ENCODE results near the gene TPM1.

DNA sequence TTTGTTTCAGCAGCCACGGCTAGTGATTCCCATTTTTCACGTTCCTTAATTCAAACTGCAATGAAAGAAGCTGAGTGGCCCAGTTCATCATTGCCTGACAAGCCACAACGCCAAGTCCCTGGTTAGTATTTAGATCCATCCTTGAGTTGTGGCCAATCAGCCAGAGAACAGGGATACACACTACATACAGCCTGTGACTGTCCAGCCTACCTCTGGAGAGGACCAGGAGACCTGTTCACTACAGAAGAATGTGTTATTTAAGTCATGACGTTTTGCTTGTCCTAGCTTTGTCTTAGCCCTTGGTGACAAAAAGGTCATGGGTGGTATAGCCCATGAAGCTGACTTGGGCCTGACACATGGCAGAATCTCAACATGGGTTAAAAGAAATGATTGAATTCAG lies 2.7 kb upstream of the TPM1 start:
- TF ChIP-seq ZBTB21 (CRISPR knock-in tag; IDR thresholded peaks at IDR 0.05; ENCODE audit: borderline replicate concordance): no peak
- no peak for TF ChIP-seq CTCF (IDR thresholded peaks at IDR 0.05)
- no peak for TF ChIP-seq GABPB1 (CRISPR knock-in tag; IDR thresholded peaks at IDR 0.05)
- no peak for TF ChIP-seq CREM (CRISPR knock-in tag; IDR thresholded peaks at IDR 0.05)
- no peak for TF ChIP-seq E2F4 (CRISPR knock-in tag; IDR thresholded peaks at IDR 0.05; ENCODE audit: borderline replicate concordance, low read depth)
- no peak for TF ChIP-seq JAZF1 (CRISPR knock-in tag; IDR thresholded peaks at IDR 0.05)
- TF ChIP-seq PRRX2 (CRISPR knock-in tag; IDR thresholded peaks at IDR 0.05): no peak
- TF ChIP-seq, protein P1, sequence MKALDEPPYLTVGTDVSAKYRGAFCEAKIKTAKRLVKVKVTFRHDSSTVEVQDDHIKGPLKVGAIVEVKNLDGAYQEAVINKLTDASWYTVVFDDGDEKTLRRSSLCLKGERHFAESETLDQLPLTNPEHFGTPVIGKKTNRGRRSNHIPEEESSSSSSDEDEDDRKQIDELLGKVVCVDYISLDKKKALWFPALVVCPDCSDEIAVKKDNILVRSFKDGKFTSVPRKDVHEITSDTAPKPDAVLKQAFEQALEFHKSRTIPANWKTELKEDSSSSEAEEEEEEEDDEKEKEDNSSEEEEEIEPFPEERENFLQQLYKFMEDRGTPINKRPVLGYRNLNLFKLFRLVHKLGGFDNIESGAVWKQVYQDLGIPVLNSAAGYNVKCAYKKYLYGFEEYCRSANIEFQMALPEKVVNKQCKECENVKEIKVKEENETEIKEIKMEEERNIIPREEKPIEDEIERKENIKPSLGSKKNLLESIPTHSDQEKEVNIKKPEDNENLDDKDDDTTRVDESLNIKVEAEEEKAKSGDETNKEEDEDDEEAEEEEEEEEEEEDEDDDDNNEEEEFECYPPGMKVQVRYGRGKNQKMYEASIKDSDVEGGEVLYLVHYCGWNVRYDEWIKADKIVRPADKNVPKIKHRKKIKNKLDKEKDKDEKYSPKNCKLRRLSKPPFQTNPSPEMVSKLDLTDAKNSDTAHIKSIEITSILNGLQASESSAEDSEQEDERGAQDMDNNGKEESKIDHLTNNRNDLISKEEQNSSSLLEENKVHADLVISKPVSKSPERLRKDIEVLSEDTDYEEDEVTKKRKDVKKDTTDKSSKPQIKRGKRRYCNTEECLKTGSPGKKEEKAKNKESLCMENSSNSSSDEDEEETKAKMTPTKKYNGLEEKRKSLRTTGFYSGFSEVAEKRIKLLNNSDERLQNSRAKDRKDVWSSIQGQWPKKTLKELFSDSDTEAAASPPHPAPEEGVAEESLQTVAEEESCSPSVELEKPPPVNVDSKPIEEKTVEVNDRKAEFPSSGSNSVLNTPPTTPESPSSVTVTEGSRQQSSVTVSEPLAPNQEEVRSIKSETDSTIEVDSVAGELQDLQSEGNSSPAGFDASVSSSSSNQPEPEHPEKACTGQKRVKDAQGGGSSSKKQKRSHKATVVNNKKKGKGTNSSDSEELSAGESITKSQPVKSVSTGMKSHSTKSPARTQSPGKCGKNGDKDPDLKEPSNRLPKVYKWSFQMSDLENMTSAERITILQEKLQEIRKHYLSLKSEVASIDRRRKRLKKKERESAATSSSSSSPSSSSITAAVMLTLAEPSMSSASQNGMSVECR (CRISPR knock-in tag; IDR thresholded peaks at IDR 0.05; ENCODE audit: borderline replicate concordance): no peak
- TF ChIP-seq, protein P2, sequence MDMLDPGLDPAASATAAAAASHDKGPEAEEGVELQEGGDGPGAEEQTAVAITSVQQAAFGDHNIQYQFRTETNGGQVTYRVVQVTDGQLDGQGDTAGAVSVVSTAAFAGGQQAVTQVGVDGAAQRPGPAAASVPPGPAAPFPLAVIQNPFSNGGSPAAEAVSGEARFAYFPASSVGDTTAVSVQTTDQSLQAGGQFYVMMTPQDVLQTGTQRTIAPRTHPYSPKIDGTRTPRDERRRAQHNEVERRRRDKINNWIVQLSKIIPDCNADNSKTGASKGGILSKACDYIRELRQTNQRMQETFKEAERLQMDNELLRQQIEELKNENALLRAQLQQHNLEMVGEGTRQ (CRISPR knock-in tag; IDR thresholded peaks at IDR 0.05): no peak
- no peak for TF ChIP-seq ATF6 (CRISPR knock-in tag; IDR thresholded peaks at IDR 0.05)
- TF ChIP-seq, protein P3, sequence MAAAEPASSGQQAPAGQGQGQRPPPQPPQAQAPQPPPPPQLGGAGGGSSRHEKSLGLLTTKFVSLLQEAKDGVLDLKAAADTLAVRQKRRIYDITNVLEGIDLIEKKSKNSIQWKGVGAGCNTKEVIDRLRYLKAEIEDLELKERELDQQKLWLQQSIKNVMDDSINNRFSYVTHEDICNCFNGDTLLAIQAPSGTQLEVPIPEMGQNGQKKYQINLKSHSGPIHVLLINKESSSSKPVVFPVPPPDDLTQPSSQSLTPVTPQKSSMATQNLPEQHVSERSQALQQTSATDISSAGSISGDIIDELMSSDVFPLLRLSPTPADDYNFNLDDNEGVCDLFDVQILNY (CRISPR knock-in tag; IDR thresholded peaks at IDR 0.05): no peak
- no peak for TF ChIP-seq TP53 (CRISPR knock-in tag; IDR thresholded peaks at IDR 0.05)
- TF ChIP-seq, protein P4, sequence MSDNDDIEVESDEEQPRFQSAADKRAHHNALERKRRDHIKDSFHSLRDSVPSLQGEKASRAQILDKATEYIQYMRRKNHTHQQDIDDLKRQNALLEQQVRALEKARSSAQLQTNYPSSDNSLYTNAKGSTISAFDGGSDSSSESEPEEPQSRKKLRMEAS (CRISPR knock-in tag; IDR thresholded peaks at IDR 0.05): no peak
- TF ChIP-seq TEAD4 (CRISPR knock-in tag; IDR thresholded peaks at IDR 0.05): no peak
